HG03457 (cell line): ENCODE results near the gene TCEA2.

Experiments used
- ATAC-seq: cut with Tn5 transposase; IDR thresholded peaks from one replicate; pipeline ENCODE4 v1.9.1; 2021; ENCODE audit warnings: moderate number of reproducible peaks; ENCODE audit not compliant: unreplicated experiment

The TCEA2 gene

GRCh38 chr20:64048402-64049044, 14.5 kb upstream of the TCEA2 start:
- no peak for ATAC-seq

- no peak for ATAC-seq
Measured at GRCh38 chr20:64049060-64049877, 13.7 kb upstream of the TCEA2 start, which contains the start of gene SOX18. Gene SOX18, minus strand, starts transcription at chr20:64049639. Its CDS starts 123 bp downstream, at chr20:64049516.

GRCh38 chr20:64049878-64050260, 13.1 kb upstream of the TCEA2 start:
- no peak for ATAC-seq

GRCh38 chr20:64050261-64051032, 12.6 kb upstream of the TCEA2 start:
- ATAC-seq, result no peak

GRCh38 chr20:64051033-64051452, 12.0 kb upstream of the TCEA2 start:
- ATAC-seq, result no peak

- ATAC-seq, result no peak
Measured at GRCh38 chr20:64051561-64052325, 11.3 kb upstream of the TCEA2 start.

GRCh38 chr20:64052326-64052722, 10.7 kb upstream of the TCEA2 start:
- no peak for ATAC-seq

- ATAC-seq, result no peak
Measured at GRCh38 chr20:64052987-64053840, 9.8 kb upstream of the TCEA2 start.

GRCh38 chr20:64053841-64054661, 8.9 kb upstream of the TCEA2 start:
- no peak for ATAC-seq

GRCh38 chr20:64055396-64055892, 7.6 kb upstream of the TCEA2 start:
- no peak for ATAC-seq

- ATAC-seq, result no peak
Measured at GRCh38 chr20:64055893-64056638, 6.9 kb upstream of the TCEA2 start.

- no peak for ATAC-seq
Measured at GRCh38 chr20:64056639-64056888, 6.4 kb upstream of the TCEA2 start.

GRCh38 chr20:64056889-64057627, 5.9 kb upstream of the TCEA2 start:
- ATAC-seq, result no peak

GRCh38 chr20:64057628-64058498, 5.1 kb upstream of the TCEA2 start:
- ATAC-seq, result no peak

- no peak for ATAC-seq
Measured at GRCh38 chr20:64058536-64058935, 4.5 kb upstream of the TCEA2 start.

- no peak for ATAC-seq
Measured at GRCh38 chr20:64062276-64062595, 762 bp upstream of the TCEA2 start.
